ENCODE data around the gene AMER2. TPM values are rescaled to one million over a fixed set of nuclear protein-coding genes. Genes with fewer than 3 reads are reported as not detected.
"Not testable (repeated sequence)": the region's sequence is repeated elsewhere in the genome, so short reads cannot be mapped to it uniquely, and the experiment has no call there.

Gene AMER2
- total RNA-seq, 1 donor from 2014 or later = 0.31 TPM

GRCh38 chr13:25166306-25166705 is 5.8 kb downstream of the AMER2 start:
- no peak for TF ChIP-seq CTCF (conservative IDR thresholded peaks at IDR 0.05)
- H3K4me3 Mint-ChIP-seq = no peak overlapping the region
- no peaks in the 10 kb centered on the region for H3K36me3 Mint-ChIP-seq
- no peak for DNase-seq (ENCODE audit: extremely low spot score, unreplicated experiment)
- peaks cover 66% of the 10 kb centered on the region for H3K27me3 Mint-ChIP-seq
- no peak overlapping the region for H3K27ac Mint-ChIP-seq
- H3K4me1 Mint-ChIP-seq (ENCODE audit: unreplicated experiment) = no peaks in the 10 kb centered on the region
- no peaks in the 10 kb centered on the region for H3K9me3 Mint-ChIP-seq

GRCh38 chr13:25165663-25166062 is 6.4 kb downstream of the AMER2 start:
- no peaks in the 10 kb centered on the region for H3K9me3 Mint-ChIP-seq
- H3K4me3 Mint-ChIP-seq = no peak overlapping the region
- DNase-seq (ENCODE audit: extremely low spot score, unreplicated experiment) = no peak
- no peak for TF ChIP-seq CTCF (conservative IDR thresholded peaks at IDR 0.05)
- no peak overlapping the region for H3K27ac Mint-ChIP-seq
- H3K27me3 Mint-ChIP-seq = peaks cover 67% of the 10 kb centered on the region
- H3K36me3 Mint-ChIP-seq = no peaks in the 10 kb centered on the region
- no peaks in the 10 kb centered on the region for H3K4me1 Mint-ChIP-seq (ENCODE audit: unreplicated experiment)

- not testable (repeated sequence) for H3K4me3 Mint-ChIP-seq; DNase-seq (ENCODE audit: extremely low spot score, unreplicated experiment); H3K27ac Mint-ChIP-seq; H3K36me3 Mint-ChIP-seq; H3K9me3 Mint-ChIP-seq; H3K4me1 Mint-ChIP-seq (ENCODE audit: unreplicated experiment)
- H3K27me3 Mint-ChIP-seq = peaks cover 63% of the 10 kb centered on the region
These were observed 6.9 kb downstream of the AMER2 start for GRCh38 chr13:25165163-25165562.

GRCh38 chr13:25157681-25158080 is 14.4 kb downstream of the AMER2 start:
- Mint-ChIP-seq H3K4me1 (ENCODE audit: unreplicated experiment) (no peaks in the 10 kb centered on the region), H3K36me3 (no peaks in the 10 kb centered on the region), H3K27ac (no peak overlapping the region), H3K27me3 (peaks cover 21% of the 10 kb centered on the region), H3K4me3 (no peak overlapping the region), H3K9me3 (no peaks in the 10 kb centered on the region)
- no peak for TF ChIP-seq CTCF (conservative IDR thresholded peaks at IDR 0.05)
- DNase-seq (ENCODE audit: extremely low spot score, unreplicated experiment) = no peak

- no peaks in the 10 kb centered on the region for H3K36me3 Mint-ChIP-seq
- H3K27me3 Mint-ChIP-seq = peaks cover 33% of the 10 kb centered on the region
- peak overlapping the region; percentile 17 for H3K4me3 Mint-ChIP-seq
- no peak for TF ChIP-seq CTCF (conservative IDR thresholded peaks at IDR 0.05)
- H3K9me3 Mint-ChIP-seq = peaks cover 7% of the 10 kb centered on the region
- no peak for DNase-seq (ENCODE audit: extremely low spot score, unreplicated experiment)
- H3K4me1 Mint-ChIP-seq (ENCODE audit: unreplicated experiment) = peaks cover 6% of the 10 kb centered on the region
- peak overlapping the region; percentile 65 for H3K27ac Mint-ChIP-seq
These were observed 18.4 kb downstream of the AMER2 start for GRCh38 chr13:25153736-25154135.

- Mint-ChIP-seq H3K4me3 (peak overlapping the region; percentile 68), H3K9me3 (peaks cover 14% of the 10 kb centered on the region), H3K27me3 (peaks cover 41% of the 10 kb centered on the region), H3K27ac (peak overlapping the region; percentile 57), H3K36me3 (no peaks in the 10 kb centered on the region), H3K4me1 (ENCODE audit: unreplicated experiment) (peaks cover 6% of the 10 kb centered on the region)
- DNase-seq (ENCODE audit: extremely low spot score, unreplicated experiment) = no peak
- no peak for TF ChIP-seq CTCF (conservative IDR thresholded peaks at IDR 0.05)
These were observed 20.4 kb downstream of the AMER2 start for GRCh38 chr13:25151626-25152195.

Measured in type B pancreatic cell (in vitro differentiated cells).